HG03565 (cell line): Measurements from ENCODE around the gene CUBN.

ENCODE experiments used
- ATAC-seq: cut with Tn5 transposase; IDR thresholded peaks from one replicate; pipeline ENCODE4 v1.9.1; 2021; ENCODE audit warnings: mild to moderate bottlenecking, moderate library complexity; ENCODE audit not compliant: unreplicated experiment

Gene CUBN

DNA sequence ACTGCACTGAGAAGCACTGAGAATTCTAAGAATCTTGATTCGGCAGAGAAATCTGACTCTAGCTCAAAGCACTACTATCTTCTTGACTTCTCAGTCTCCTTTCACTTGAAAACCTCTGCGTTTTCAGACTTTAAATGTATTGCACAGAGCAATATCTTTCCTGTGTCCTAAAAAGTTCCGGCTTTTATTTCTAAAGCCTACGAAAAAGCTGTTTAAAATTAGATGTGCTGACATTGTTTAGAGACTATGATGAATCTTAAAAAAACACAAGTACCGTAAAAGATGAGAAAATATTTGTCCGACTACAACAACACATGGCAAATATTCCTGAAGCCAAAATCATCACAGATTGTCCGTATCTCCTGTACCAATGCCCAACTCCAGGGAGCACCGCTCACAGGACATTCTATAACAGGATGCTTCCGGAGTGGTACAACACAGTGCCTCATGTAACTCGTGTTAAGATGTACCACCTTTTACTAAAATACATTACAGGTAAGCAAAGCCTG is 136.9 kb downstream of the CUBN start:
- ATAC-seq = no peak

DNA sequence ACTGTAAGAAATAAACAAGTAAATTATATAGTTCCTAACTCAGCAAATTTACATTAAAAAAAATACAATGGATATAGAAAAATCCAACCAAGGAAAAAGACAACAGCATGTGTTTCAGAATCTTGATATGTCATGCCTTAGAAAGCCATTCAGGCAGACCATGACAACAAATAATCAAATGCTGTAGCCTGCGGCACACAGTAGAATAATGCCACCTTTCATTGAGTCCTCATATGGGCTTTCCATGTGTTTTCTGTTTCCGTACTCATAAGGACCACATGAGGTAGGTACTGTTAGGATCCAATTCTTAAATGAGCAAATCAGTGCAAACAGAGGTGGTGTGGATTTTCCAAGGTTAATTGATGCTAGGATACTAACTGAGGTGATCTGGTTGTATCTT is 138.6 kb downstream of the CUBN start:
- no peak for ATAC-seq

DNA sequence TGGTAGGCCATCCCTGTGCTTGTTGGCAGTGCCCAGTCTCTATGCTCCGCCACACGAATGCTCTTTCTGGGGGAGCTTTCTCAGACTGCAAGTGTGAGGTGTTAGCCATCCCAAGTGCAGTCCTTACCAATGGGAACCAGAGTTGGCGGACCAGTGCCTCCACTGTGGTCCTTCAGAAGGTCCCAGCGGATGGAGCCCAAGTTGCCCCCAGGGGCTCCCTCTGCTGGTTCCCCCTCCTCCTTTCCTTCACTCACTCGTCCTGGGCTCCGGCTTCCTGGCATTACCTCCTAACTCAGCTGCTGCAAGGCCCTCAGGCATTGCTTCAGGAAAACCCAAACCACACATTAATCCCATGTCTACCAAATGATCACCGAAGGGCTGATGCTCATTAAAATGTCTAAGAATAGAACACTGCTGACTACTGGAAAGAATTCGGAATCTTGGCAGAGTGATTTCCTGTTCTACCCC is 139.8 kb downstream of the CUBN start:
- ATAC-seq = no peak

DNA sequence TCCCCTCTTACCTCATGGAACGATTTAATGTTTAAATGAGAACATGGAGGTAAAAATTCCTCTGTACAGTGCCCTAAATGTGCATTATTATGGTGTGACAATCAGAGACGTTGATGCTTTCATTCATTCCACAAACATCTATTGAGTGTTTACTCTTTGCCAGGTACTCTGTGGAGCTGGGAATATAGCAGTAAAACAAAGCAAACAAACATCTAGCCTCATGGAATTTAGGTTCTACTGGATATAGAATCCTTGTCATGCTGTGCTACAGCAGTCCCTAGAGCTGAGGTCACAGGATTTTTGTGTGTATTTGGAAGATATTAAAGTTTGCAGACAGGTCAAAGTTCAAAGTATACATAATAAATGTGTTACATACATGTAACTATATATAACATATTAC is 140.7 kb downstream of the CUBN start:
- ATAC-seq = no peak

DNA sequence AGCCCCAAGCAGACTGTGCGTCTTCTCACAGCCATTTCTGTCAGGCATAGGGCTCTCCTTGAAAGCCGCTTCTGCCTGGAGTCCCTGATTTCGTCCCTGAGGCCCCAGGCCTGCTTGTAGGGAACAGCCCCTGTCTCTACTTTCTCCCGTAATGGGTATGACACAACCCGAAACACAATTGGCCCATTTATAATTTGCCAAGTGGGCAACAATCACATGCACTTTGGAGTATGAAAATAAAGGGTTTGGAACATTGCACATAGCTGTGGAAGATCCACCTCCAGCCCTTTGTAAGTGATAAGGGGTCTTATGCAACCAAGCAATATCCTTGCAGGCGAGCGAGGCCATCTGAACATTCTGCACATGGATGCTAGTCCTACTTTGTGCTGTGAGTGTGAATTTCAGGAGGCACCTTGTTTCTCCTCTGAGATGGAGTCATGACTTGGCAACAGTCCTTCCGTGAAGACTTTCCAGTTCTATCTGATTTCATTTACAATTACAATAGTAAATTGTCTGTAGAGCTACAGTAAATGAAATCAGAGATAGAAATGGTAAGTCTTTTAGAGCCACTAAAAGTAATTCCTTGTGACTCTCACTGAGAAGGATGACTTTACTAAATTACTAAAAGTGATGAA is 141.5 kb downstream of the CUBN start:
- no peak for ATAC-seq

DNA sequence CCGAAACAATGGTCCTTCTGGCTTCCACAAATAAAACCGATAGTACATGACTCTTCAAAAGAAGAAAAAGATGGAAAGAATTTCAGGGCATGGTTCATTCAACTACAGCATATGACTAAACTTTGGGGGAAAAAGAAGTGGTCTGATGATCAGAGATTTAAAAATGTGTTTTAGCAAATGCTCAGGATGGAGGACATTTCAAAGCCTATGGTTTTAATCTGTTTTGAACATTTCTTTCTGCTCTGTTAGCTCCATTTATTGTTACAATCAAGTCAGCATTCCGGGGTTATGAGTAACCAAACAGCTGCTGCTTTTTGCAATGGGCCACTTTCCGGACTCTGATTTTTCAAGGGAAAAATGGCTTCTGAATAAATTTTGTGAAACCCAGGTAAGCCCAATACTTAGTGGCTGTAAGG is 142.4 kb downstream of the CUBN start:
- ATAC-seq = no peak

DNA sequence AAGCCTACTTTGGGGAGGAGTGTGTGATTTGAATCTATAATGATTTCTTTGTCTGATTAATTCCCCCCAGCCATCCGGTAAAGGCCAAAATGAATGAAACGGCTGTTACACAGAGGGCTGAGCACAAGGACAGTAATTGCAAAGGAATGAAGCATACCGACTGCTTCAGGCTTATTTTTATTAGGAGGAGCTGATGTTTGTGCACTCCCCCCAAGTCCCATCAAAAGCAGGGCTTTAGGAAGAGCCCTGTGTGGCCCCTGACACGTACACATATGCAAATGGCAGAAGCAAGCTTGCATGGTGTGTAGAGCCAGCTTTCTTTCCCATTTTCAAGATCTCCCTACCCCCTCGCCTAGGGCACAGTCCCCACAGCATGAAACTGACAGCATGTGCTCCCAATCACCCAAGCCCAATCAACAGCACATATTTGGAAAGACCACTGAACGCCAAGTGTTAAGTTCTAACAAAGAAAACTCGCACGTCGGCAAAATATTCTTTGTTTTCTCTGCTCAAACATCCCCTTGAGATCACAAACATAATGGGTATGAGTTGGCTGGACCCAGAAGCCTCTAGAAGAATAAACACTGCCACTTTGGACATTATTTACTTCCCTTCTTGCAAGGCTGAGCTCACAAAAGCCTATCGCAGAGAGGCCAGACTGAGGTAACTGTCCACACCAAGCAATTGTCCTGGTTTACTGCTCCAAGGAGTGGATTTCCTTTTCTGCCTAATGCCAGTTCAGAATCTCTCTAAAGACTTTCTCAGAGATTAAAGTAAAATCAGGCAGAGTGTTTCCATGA is 143.0 kb downstream of the CUBN start:
- no peak for ATAC-seq

DNA sequence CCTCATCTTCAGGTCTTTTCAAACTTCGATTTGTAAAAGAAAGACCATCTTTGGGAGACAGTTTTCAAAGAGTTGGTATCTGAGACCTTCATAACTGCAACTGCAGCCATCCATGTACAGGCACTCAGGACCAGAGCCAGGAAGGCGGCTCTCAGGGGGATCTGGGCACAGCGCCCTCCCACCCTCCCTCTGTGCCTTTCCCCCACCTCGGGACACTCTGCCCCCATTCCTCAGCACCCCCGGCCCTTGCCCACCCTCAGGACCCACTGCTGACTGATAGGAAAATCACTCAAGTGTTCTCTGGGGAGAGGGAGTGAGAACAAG is 143.6 kb downstream of the CUBN start:
- ATAC-seq = no peak

DNA sequence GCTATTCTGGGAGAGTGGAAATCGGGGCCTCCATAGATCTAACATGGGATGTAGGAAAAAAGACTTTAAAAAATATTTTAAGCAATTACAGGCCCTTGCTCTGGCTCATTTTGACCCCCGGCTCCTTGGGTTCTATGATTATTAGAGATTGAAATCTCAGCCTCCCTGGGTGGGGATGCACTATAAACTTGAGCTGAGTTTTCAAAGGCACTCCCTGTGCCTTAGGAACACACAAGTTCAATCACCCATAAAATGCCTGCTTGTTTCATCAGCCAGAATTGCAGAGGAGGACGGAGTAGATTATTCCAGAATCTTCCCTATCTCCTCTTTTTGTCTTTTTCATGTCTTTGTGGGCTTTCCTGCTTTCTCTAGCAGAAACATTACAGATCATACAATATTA is 145.4 kb downstream of the CUBN start:
- ATAC-seq = no peak

DNA sequence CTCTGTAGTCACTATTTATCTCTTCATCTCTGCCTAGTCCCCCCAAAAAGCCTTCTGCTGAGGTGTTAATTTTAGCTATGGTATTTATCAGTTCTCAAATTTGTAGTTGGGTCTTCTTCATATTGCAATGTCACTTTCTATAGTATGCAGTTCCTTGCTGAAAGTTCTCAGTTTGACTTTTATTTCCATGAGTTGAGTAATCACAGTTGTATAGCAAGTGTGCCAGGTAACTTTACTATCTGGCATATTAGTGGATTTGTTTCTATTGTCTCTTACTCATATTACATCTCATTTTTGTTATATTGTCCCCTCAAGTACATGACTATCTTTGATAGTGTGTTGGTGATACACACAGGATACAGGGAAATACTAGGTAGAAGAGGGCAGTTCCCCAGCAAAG is 152.8 kb downstream of the CUBN start:
- no peak for ATAC-seq

DNA sequence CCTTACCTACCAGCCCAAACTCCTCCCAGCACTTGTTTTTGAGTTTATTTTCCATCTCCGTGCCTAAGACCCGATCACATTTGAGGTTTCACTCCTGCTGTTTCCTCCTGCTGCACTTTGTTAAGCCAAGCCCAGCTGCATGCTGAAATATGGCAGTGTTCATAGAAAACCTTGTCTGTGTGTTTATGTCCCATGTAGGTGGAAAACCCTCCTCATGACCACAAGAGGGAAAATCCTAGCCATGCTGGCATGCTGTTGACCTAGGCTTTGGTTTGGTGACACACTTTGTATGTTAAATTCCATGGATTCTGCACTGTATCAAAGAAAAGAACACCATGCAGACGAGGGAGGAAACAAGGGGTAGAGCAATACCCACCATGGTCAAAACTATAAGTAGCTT is 154.4 kb downstream of the CUBN start:
- ATAC-seq = no peak

DNA sequence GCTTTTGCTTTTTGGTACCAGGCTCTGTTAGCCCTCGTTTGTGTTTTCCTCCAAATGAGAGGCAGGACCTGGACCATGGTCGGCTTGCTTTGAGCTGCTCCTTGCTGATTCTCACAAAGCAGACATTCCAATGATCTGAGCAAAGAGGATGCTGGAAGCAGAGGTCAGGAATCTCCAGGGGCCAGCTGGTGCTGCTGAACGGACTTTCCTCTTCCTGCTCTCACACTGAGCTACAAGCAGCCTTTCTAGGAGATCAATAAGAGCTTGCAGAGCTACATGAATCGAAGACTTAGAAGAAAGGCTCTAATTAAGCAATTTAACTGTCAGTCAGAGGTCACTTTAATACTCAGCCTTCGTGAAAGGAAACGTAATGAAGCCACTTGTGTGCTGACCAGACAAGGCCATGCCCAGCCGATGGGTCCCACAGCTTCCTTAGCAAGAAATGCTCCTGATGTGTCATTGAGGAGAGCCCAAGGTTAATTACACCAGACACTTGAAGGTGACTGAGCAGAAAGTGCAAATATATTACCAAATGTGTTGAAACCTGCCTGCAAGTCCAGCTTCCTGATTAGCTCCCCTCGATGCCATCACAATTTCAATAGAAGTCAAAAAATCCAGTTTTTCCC is 161.1 kb downstream of the CUBN start:
- ATAC-seq = no peak

DNA sequence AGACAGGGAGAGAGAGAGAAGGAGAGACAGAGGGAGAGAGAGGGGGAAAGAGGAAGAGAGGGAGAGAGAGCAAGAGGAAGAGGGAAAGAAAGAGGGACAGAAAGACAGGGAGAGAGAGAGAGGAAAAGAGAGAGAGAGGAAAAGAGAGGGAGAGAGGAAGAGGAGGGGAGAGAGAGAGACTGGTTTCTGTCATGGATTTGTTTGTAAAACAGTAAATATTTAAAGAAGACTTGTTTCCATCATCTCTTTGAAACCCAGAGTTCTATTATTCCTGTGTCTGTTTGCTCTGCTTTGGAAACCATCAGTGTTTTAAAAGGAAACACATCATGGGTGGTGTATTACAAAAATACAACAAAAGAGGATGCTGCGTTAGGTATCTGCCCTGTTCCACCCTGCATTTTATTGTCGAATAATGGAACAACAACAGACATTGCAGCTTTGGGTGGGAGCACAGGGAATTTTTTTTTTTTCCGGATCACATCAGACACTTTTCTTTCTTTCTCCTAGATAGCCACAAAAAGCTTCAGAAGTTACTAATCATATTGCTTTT is 161.7 kb downstream of the CUBN start:
- ATAC-seq = no peak

DNA sequence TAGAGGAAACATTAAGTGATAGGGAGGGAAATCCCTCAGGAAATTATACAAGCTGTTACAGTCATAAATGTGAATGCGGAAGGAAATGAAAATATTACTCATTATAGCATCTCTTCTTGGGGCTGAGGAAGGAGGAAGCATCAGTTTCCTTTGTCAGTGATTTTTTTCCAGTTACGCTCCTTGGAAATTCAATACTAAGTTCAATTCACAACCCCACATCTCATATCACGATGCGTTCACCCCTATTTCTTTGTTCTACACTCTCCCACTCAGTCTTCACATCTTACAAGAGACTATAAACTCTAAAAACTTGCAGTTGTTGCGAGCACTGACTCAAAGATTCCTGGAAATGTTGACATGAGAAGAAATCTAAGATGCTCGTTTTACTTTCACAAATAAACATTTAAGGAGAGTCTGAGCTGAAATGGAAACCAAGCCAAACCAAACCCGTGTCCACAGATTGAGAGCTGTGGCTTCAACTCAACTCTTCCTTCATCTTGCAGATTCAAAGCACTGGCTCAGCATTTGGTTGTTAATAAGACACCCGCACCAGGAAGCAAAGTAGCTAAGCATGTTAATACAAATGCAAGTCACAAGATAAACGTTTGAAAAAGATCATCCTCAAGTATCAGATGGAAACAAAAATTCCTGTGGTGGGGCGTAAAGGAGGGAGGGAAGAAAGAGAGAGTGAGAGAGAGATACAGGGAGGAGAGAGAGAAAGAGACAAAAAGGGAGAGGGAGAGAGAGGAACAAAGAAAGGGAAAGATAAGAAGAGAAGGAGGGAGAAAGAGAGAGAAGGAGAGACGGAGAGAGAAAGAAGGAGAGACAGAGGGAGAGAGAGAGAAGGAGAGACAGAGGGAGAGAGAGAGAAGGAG is 162.4 kb downstream of the CUBN start:
- no peak for ATAC-seq

DNA sequence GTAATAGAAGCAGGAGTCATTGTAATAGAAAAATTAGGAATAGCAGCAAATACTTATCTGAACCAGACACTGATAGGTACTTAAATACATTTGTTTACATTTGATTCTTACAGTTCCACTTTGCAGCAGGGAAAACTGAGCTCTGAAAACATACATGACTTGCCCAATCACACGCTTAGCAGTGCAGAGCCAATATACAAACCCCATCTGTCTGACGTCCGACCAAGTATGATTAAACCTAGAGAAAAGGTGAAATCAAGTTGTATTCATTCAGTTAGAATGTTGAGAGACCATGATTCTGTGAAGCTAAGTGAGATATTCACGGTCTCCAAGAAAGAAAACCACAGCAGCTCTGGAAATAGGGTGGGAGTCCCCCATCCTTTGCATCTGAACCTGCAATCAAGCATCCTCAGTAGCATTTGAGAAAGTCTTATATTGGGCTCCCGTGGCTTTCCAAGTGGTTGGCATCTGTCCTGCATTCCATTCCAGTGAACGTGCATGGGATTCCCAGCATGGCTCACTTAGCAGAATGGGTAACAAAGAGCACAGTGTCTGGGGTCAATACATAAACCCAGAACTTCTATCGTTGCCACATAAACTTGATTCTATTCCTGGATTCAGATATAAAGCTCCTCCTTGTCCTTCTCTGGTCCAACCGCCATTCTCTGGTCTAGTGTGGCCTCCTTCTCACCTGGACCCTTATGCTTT is 163.7 kb downstream of the CUBN start:
- ATAC-seq = no peak

DNA sequence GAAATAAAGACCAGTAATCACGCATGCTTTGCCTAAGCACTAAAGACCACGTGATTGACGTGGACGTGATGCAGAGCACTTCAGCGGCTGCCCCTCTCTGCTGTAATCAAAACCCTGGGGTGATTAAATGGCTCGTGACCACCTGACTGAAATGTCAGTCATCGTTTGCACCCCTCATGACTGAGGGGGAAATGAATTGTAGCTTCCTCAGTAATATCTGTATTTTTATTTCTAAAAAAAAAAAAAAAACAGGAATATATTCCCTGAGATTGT is 164.3 kb downstream of the CUBN start:
- no peak for ATAC-seq

DNA sequence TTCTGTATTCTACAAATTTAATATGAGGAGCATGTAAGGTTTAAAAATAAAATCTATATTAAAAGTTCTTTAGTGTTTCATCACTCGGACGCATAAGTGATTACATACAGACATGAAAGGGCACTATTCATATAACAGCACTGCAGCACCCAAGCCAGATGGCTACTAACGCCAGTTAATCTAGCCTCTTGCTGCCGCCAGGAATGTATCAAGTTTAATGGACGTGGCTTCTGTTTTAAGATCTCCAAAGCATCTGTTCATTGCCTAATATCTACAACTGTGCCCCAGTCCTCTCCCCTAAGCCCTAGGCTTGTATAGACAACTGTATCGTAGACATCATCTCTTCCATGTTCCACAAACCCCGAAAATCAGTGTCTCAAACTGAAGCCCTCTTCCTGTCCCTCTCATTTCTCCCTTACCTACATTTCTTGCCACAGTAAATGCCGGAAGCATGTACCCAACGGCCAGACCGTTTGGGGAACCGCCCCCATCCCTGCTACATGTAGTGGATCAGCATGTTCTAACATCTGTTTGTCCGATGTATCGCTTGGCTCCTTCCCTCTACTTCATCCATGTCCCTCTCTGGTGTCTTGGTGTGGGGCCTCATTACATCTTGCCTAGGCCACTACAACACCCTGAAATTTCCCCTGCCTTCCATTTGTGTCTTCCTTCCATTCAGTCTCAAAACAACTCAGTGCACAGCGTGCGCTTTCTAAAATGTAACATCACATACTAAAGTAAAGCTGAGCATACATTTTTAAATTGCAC is 164.9 kb downstream of the CUBN start:
- no peak for ATAC-seq

DNA sequence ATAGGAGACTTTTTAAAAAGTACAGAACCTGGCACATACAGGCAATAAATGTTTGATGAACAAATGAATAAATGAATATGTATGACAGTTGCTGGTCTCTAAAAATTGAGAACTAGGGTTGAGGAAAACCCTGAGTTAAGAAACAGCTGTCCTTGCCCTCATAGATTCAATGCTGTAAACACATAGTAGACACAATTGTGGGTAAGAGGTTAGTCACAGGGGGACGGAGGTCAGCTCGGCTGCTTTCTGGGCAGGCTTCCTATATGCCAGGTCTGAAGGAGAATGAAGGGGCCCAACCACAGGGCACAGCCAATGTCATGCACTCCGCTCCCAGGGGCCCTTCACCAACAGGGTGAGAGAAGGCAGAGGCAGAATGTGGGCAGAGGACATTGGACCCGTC is 169.1 kb downstream of the CUBN start:
- ATAC-seq = no peak

DNA sequence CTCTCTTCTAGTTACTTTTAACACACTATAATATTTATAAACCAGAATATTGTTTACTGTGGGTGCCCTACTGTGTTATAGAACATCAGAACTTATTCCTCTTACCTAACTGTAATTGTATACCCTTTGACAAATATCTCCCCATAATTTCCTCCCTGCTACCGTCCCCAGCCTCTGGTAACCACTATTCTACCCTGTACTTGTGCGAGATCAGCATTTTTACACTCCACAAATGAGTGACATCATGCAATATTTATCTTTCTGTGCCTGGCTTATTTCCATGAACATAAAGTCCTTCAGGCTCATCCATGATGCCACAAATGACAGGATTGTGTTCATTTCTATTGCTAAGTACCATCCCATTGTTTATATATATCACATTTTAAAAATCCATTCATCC is 172.6 kb downstream of the CUBN start:
- ATAC-seq = no peak
